Measurements from ENCODE around the gene ZBTB39. TPM values are rescaled to one million over a fixed set of nuclear protein-coding genes. Genes with fewer than 3 reads are reported as not detected.
"Not testable (repeated sequence)": the region's sequence is repeated elsewhere in the genome, so short reads cannot be mapped to it uniquely, and the experiment has no call there.

The ZBTB39 gene
- total RNA-seq, 1 donor from 2014 or later, result 8.5 TPM

GRCh38 chr12:56980941-56981530 is 25.3 kb downstream of the ZBTB39 start:
- no peak for DNase-seq (ENCODE audit: low read depth)
- TF ChIP-seq CTCF (IDR thresholded peaks at IDR 0.05; ENCODE audit: insufficient read depth, low read length, poor library complexity, severe bottlenecking), result no peak
- H3K4me3 ChIP-seq (ENCODE audit: low read depth, low read length), result no peak overlapping the region
- H3K27me3 ChIP-seq (ENCODE audit: control insufficient read depth, insufficient read depth, low read length), result no peaks in the 10 kb centered on the region
- no peaks in the 10 kb centered on the region for H3K36me3 ChIP-seq (ENCODE audit: control insufficient read depth, insufficient read depth, low read length)

GRCh38 chr12:56980268-56980667 is 26.1 kb downstream of the ZBTB39 start:
- no peaks in the 10 kb centered on the region for H3K27me3 ChIP-seq (ENCODE audit: control insufficient read depth, insufficient read depth, low read length)
- TF ChIP-seq CTCF (IDR thresholded peaks at IDR 0.05; ENCODE audit: insufficient read depth, low read length, poor library complexity, severe bottlenecking), result no peak
- H3K4me3 ChIP-seq (ENCODE audit: low read depth, low read length), result no peak overlapping the region
- no peak for DNase-seq (ENCODE audit: low read depth)
- H3K36me3 ChIP-seq (ENCODE audit: control insufficient read depth, insufficient read depth, low read length), result no peaks in the 10 kb centered on the region

GRCh38 chr12:56979628-56980027 is 26.7 kb downstream of the ZBTB39 start:
- no peak for DNase-seq (ENCODE audit: low read depth)
- Histone ChIP-seq H3K4me3 (ENCODE audit: low read depth, low read length) (no peak overlapping the region), H3K36me3 (ENCODE audit: control insufficient read depth, insufficient read depth, low read length) (no peaks in the 10 kb centered on the region), H3K27me3 (ENCODE audit: control insufficient read depth, insufficient read depth, low read length) (no peaks in the 10 kb centered on the region)
- no peak for TF ChIP-seq CTCF (IDR thresholded peaks at IDR 0.05; ENCODE audit: insufficient read depth, low read length, poor library complexity, severe bottlenecking)

- no peak for DNase-seq (ENCODE audit: low read depth)
- H3K36me3 ChIP-seq (ENCODE audit: control insufficient read depth, insufficient read depth, low read length), result no peaks in the 10 kb centered on the region
- no peak for TF ChIP-seq CTCF (IDR thresholded peaks at IDR 0.05; ENCODE audit: insufficient read depth, low read length, poor library complexity, severe bottlenecking)
- no peak overlapping the region for H3K4me3 ChIP-seq (ENCODE audit: low read depth, low read length)
- no peaks in the 10 kb centered on the region for H3K27me3 ChIP-seq (ENCODE audit: control insufficient read depth, insufficient read depth, low read length)
These were observed 27.8 kb downstream of the ZBTB39 start for GRCh38 chr12:56978397-56979138.

- not testable (repeated sequence) for DNase-seq (ENCODE audit: low read depth); H3K27me3 ChIP-seq (ENCODE audit: control insufficient read depth, insufficient read depth, low read length); H3K36me3 ChIP-seq (ENCODE audit: control insufficient read depth, insufficient read depth, low read length); H3K4me3 ChIP-seq (ENCODE audit: low read depth, low read length)
These were observed 29.0 kb downstream of the ZBTB39 start for GRCh38 chr12:56977361-56977760.

- H3K4me3 ChIP-seq (ENCODE audit: low read depth, low read length); DNase-seq (ENCODE audit: low read depth); H3K36me3 ChIP-seq (ENCODE audit: control insufficient read depth, insufficient read depth, low read length); H3K27me3 ChIP-seq (ENCODE audit: control insufficient read depth, insufficient read depth, low read length): not testable (repeated sequence)
These were observed 32.1 kb downstream of the ZBTB39 start for GRCh38 chr12:56974224-56974623.

- DNase-seq (ENCODE audit: low read depth); H3K36me3 ChIP-seq (ENCODE audit: control insufficient read depth, insufficient read depth, low read length): not testable (repeated sequence)
These were observed 37.4 kb downstream of the ZBTB39 start for GRCh38 chr12:56968910-56969309.

GRCh38 chr12:56965997-56966642 is 40.2 kb downstream of the ZBTB39 start:
- H3K4me3 ChIP-seq (ENCODE audit: low read depth, low read length); DNase-seq (ENCODE audit: low read depth); H3K36me3 ChIP-seq (ENCODE audit: control insufficient read depth, insufficient read depth, low read length); H3K27me3 ChIP-seq (ENCODE audit: control insufficient read depth, insufficient read depth, low read length): not testable (repeated sequence)

More at GRCh38 chr12:56968910-56969309, 37.4 kb downstream of the ZBTB39 start:
- H3K4me3 ChIP-seq (ENCODE audit: low read depth, low read length); H3K27me3 ChIP-seq (ENCODE audit: control insufficient read depth, insufficient read depth, low read length): not testable (repeated sequence)

GRCh38 chr12:56965124-56965523 is 41.2 kb downstream of the ZBTB39 start:
- not testable (repeated sequence) for DNase-seq (ENCODE audit: low read depth); H3K4me3 ChIP-seq (ENCODE audit: low read depth, low read length); H3K36me3 ChIP-seq (ENCODE audit: control insufficient read depth, insufficient read depth, low read length); H3K27me3 ChIP-seq (ENCODE audit: control insufficient read depth, insufficient read depth, low read length)

GRCh38 chr12:56963557-56963956 is 42.8 kb downstream of the ZBTB39 start:
- H3K36me3 ChIP-seq (ENCODE audit: control insufficient read depth, insufficient read depth, low read length); H3K4me3 ChIP-seq (ENCODE audit: low read depth, low read length); DNase-seq (ENCODE audit: low read depth); H3K27me3 ChIP-seq (ENCODE audit: control insufficient read depth, insufficient read depth, low read length): not testable (repeated sequence)
